ENCODE results near the gene RFK.
"Not testable (repeated sequence)": the region's sequence is repeated elsewhere in the genome, so short reads cannot be mapped to it uniquely, and the experiment has no call there.

The RFK gene

GRCh38 chr9:76394195-76394959, at the start of gene RFK:
TSS of gene RFK (minus strand) at chr9:76394426. CDS start at chr9:76394171, 255 bp downstream.
- peak within 1 kb of the TSS; percentile 95 for H3K4me3 ChIP-seq (ENCODE audit: low read length)
- DNase-seq (ENCODE audit: low read depth) = peak; percentile 96
- TF ChIP-seq, protein P1, sequence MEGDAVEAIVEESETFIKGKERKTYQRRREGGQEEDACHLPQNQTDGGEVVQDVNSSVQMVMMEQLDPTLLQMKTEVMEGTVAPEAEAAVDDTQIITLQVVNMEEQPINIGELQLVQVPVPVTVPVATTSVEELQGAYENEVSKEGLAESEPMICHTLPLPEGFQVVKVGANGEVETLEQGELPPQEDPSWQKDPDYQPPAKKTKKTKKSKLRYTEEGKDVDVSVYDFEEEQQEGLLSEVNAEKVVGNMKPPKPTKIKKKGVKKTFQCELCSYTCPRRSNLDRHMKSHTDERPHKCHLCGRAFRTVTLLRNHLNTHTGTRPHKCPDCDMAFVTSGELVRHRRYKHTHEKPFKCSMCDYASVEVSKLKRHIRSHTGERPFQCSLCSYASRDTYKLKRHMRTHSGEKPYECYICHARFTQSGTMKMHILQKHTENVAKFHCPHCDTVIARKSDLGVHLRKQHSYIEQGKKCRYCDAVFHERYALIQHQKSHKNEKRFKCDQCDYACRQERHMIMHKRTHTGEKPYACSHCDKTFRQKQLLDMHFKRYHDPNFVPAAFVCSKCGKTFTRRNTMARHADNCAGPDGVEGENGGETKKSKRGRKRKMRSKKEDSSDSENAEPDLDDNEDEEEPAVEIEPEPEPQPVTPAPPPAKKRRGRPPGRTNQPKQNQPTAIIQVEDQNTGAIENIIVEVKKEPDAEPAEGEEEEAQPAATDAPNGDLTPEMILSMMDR (conservative IDR thresholded peaks at IDR 0.05; ENCODE audit: low read length) = peak; percentile 36

DNA sequence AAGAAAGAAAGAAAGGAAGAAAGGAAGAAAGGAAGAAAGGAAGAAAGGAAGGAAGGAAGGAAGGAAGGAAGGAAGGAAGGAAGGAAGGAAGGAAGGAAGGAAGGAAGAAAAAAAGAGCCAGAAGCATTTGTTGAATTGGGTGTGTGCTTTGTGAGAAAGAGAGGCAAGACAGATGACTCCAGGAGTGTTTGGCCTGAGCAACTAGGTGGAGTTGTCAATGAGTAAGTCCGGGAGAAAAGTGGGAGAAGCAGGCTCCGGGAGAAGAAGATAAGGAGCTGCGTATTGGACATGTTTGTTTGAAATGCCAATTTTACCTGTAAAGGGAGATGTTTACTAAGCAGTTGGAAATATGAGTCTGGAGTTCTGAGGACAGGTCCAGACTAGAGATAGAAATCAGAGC, 49.7 kb upstream of the RFK start:
- DNase-seq (ENCODE audit: low read depth) = no peak
- H3K4me3 ChIP-seq (ENCODE audit: low read length) = no peak overlapping the region
- TF ChIP-seq, protein P1 (conservative IDR thresholded peaks at IDR 0.05; ENCODE audit: low read length) = no peak

GRCh38 chr9:76441551-76442322, 47.5 kb upstream of the RFK start:
- TF ChIP-seq, protein P1 (conservative IDR thresholded peaks at IDR 0.05; ENCODE audit: low read length) = no peak
- peak; percentile 26 for DNase-seq (ENCODE audit: low read depth)
- no peak overlapping the region for H3K4me3 ChIP-seq (ENCODE audit: low read length)

GRCh38 chr9:76438841-76439588, 44.8 kb upstream of the RFK start:
- DNase-seq (ENCODE audit: low read depth) = no peak
- no peak overlapping the region for H3K4me3 ChIP-seq (ENCODE audit: low read length)
- TF ChIP-seq, protein P1 (conservative IDR thresholded peaks at IDR 0.05; ENCODE audit: low read length) = no peak

- DNase-seq (ENCODE audit: low read depth); H3K4me3 ChIP-seq (ENCODE audit: low read length): not testable (repeated sequence)
Measured at GRCh38 chr9:76437017-76437699, 42.9 kb upstream of the RFK start.

- H3K4me3 ChIP-seq (ENCODE audit: low read length); DNase-seq (ENCODE audit: low read depth): not testable (repeated sequence)
Measured at GRCh38 chr9:76434897-76435296, 40.7 kb upstream of the RFK start.

GRCh38 chr9:76433836-76434235, 39.6 kb upstream of the RFK start:
- no peak overlapping the region for H3K4me3 ChIP-seq (ENCODE audit: low read length)
- peak; percentile 27 for DNase-seq (ENCODE audit: low read depth)
- TF ChIP-seq, protein P1 (conservative IDR thresholded peaks at IDR 0.05; ENCODE audit: low read length) = no peak
